ENCODE results near the gene PHLDA1. TPM values are rescaled to one million over a fixed set of nuclear protein-coding genes. Genes with fewer than 3 reads are reported as not detected.

PHLDA1 gene
- total RNA-seq, 4 donors from 2014 or later = 0.59 to 34.8 (median 6.7) TPM

GRCh38 chr12:76033081-76034011 lies 1.8 kb upstream of the PHLDA1 start:
- Histone ChIP-seq H3K9me3 (no peaks in the 10 kb centered on the region), H3K27ac (peak overlapping the region; percentile 97), H3K27me3 (no peaks in the 10 kb centered on the region), H3K36me3 (no peaks in the 10 kb centered on the region), H3K4me3 (peak overlapping the region in 1 of 2 donors; percentile 89), H3K4me1 (no peaks in the 10 kb centered on the region)
- intact Hi-C loops (cut with DNase I; ENCODE audit: low total_unique reads) = no loop called here
- no peak for DNase-seq
- TF ChIP-seq CTCF (IDR thresholded peaks at IDR 0.05) (no peak), POLR2A (IDR thresholded peaks at IDR 0.05) (no peak)

GRCh38 chr12:76032043-76032981 lies 736 bp upstream of the PHLDA1 start:
- H3K36me3 ChIP-seq = no peaks in the 10 kb centered on the region
- intact Hi-C loops (cut with DNase I; ENCODE audit: low total_unique reads) = no loop called here

GRCh38 chr12:76031081-76031413 lies 529 bp downstream of the PHLDA1 start:
- no peaks in the 10 kb centered on the region for H3K9me3 ChIP-seq
- no peaks in the 10 kb centered on the region for H3K36me3 ChIP-seq
- peak overlapping the region; percentile 97 for H3K27ac ChIP-seq
- intact Hi-C loops (cut with DNase I; ENCODE audit: low total_unique reads) = no loop called here
- no peak for TF ChIP-seq POLR2A (IDR thresholded peaks at IDR 0.05)
- TF ChIP-seq CTCF (IDR thresholded peaks at IDR 0.05) = no peak
- no peak for DNase-seq
- no peaks in the 10 kb centered on the region for H3K27me3 ChIP-seq
- H3K4me1 ChIP-seq = no peaks in the 10 kb centered on the region
- peak overlapping the region; percentile 89 to 98 for H3K4me3 ChIP-seq

More at GRCh38 chr12:76032043-76032981, 736 bp upstream of the PHLDA1 start:
- H3K4me1 ChIP-seq = no peaks in the 10 kb centered on the region
- H3K4me3 ChIP-seq = peak overlapping the region; percentile 89 to 98
- peak overlapping the region; percentile 97 for H3K27ac ChIP-seq
- no peaks in the 10 kb centered on the region for H3K9me3 ChIP-seq
- H3K27me3 ChIP-seq = no peaks in the 10 kb centered on the region
- TF ChIP-seq CTCF (IDR thresholded peaks at IDR 0.05) (no peak), POLR2A (IDR thresholded peaks at IDR 0.05) (no peak)
- DNase-seq = peak in 1 of 2 donors; percentile 43

- DNase-seq = peak; percentile 34 to 37
- intact Hi-C loops (cut with DNase I; ENCODE audit: low total_unique reads) = no loop called here
- no peaks in the 10 kb centered on the region for H3K4me1 ChIP-seq
- no peaks in the 10 kb centered on the region for H3K36me3 ChIP-seq
- H3K4me3 ChIP-seq = peak overlapping the region; percentile 89 to 98
- peak overlapping the region; percentile 97 for H3K27ac ChIP-seq
- TF ChIP-seq POLR2A (IDR thresholded peaks at IDR 0.05) (no peak), CTCF (IDR thresholded peaks at IDR 0.05) (no peak)
- no peaks in the 10 kb centered on the region for H3K9me3 ChIP-seq
- H3K27me3 ChIP-seq = no peaks in the 10 kb centered on the region
Measured at GRCh38 chr12:76030341-76031080, 1.1 kb downstream of the PHLDA1 start.

Data from uterus (tissue), 4 donors.